ENCODE results near the gene FBP2.

GRCh38 chr9:94566550-94566949 lies 27.1 kb downstream of the FBP2 start:
- TF ChIP-seq CTCF (IDR thresholded peaks at IDR 0.05): no peak
- no peak for TF ChIP-seq EP300 (IDR thresholded peaks at IDR 0.05)
